Adrenal gland (tissue), 12 donors: ENCODE results near the gene ALPK1. TPM values are rescaled to one million over a fixed set of nuclear protein-coding genes. Genes with fewer than 3 reads are reported as not detected.

Experiments
- DNase-seq, 7 donors: peaks; one replicate each; pipeline ENCODE4 v3.0.0-alpha.2; 2019 to 2020
- H3K27ac ChIP-seq, 5 donors: fragments of 200-600 bp; sonication (generic) in 4 of 5; 1 replicate in 3 of 5; 2 replicates in 2 of 5; pipeline versions ENCODE4 v1.5.1 to v1.8.0; 2016 to 2020; ENCODE audit warnings: mild to moderate bottlenecking in 1 of 5
- H3K27me3 ChIP-seq: fragments of 200-600 bp; 2 replicates; pipeline ENCODE4 v1.8.0; 2021
- H3K36me3 ChIP-seq, 2 donors: fragments of 200-600 bp; replicated peaks in 1 of 2; 1 replicate in 1 of 2; 2 replicates in 1 of 2; pipeline versions ENCODE4 v1.5.1 to v1.8.0; 2018 to 2022
- H3K4me1 ChIP-seq, 2 donors: fragments of 200-600 bp; replicated peaks in 1 of 2; 1 replicate in 1 of 2; 2 replicates in 1 of 2; pipeline versions ENCODE4 v1.5.1 to v1.8.0; 2018 to 2021
- H3K4me3 ChIP-seq, 4 donors: fragments of 200-600 bp; sonication (generic) in 3 of 4; one replicate each; pipeline ENCODE4 v1.5.1; 2016 to 2018
- H3K9me3 ChIP-seq, 3 donors: fragments of 200-600 bp; sonication (generic) in 1 of 3; replicated peaks in 1 of 3; 1 replicate in 2 of 3; 2 replicates in 1 of 3; pipeline versions ENCODE4 v1.5.1 to v1.8.0; 2016 to 2021
- CTCF ChIP-seq, 6 experiments: fragments of 450-650 bp in 4 of 6; fragments of 200-600 bp in 2 of 6; sonication (generic) in 1 of 6; IDR thresholded peaks; 1 replicate in 5 of 6; 2 replicates in 1 of 6; pipeline versions ENCODE4 v1.5.1 to v1.8.0; 2016 to 2021; ENCODE audit warnings: antibody characterized with exemption in 6 of 6, mild to moderate bottlenecking in 2 of 6, moderate library complexity in 1 of 6
- POLR2A ChIP-seq, 2 donors: fragments of 450-650 bp; IDR thresholded peaks; one replicate each; pipeline ENCODE4 v1.6.1; 2017; ENCODE audit warnings: antibody characterized with exemption in 2 of 2, mild to moderate bottlenecking in 2 of 2, moderate library complexity in 1 of 2
- WGBS, 4 donors: extraction: QIAGEN DNeasy Blood & Tissue Kit in 2 of 4; methylation state at CpG; one replicate each; pipeline versions ENCODE4 v1.1.5 to v1.1.7; 2013 to 2017; 5-methylcytosine and 5-hydroxymethylcytosine counted together
- intact Hi-C, 2 donors: fragments of 100-400 bp; cut with DNase I; formaldehyde crosslinking; loops; one replicate each; pipeline versions ENCODE4 v1.14.1 to v1.15.0; 2022 to 2023
- polyA plus RNA-seq, 3 donors: library from polyadenylated mRNA; stranded (reverse); fragments of 200-250 nt in 2 of 3; fragments of 350-450 nt in 1 of 3; fragmentation: Illumina TruSeq in 1 of 3; extraction: RNeasy Lipid Tissue Mini Kit (QIAGEN cat#74804) in 1 of 3; gene quantifications; one replicate each; pipeline ENCODE4 v1.2.3, GENCODE V29; 2013 to 2014
- total RNA-seq, 9 donors: library from RNA; depleted of rRNA in 4 of 9; stranded (reverse); fragments of >200 nt in 4 of 9; fragments of 120-200 nt in 1 of 9; fragmentation: NEBNext Ultra II Directional in 1 of 9; extraction: Animal tissue kit (Norgen Biotek cat#: 25700) in 1 of 9; gene quantifications; one replicate each; pipeline versions ENCODE4 v1.1.0 to v1.2.4, GENCODE V29; 2013 to 2023
- donor health status: healthy with polysubstance abuse.
- donor health status: Bipolar disorder and iron deficiency.
- donor health status: DM: yes; HTN: yes; CAD: no.
- donor health status: DM: no; HTN: no; CAD: no.
- donor health status: DM: no; HTN: no; CAD: no.
- donor health status: DM: yes; HTN: yes; CAD: no.

Gene ALPK1
- total and polyA plus RNA-seq, 12 donors, result 6.0 to 50.4 (median 14.4) TPM

GRCh38 chr4:112253382-112254000 lies 43.7 kb upstream of the ALPK1 start:
- 49 to 76% (median 75%) methylated on average over 2 of the region's 2 CpGs for WGBS, 4 donors
- H3K27ac ChIP-seq, result no peak overlapping the region
- no peak for TF ChIP-seq POLR2A (IDR thresholded peaks at IDR 0.05)
- no peak for TF ChIP-seq CTCF (IDR thresholded peaks at IDR 0.05)
- no peak overlapping the region for H3K4me3 ChIP-seq
- DNase-seq, result no peak
- intact Hi-C loops, result no loop called here
- peaks cover 0 to 13% of the 10 kb centered on the region in 2 donors for H3K4me1 ChIP-seq
- H3K36me3 ChIP-seq, result no peaks in the 10 kb centered on the region
- H3K9me3 ChIP-seq, result no peaks in the 10 kb centered on the region
- H3K27me3 ChIP-seq, result no peaks in the 10 kb centered on the region

- intact Hi-C loops, result no loop called here
- Histone ChIP-seq H3K27ac (no peak overlapping the region), H3K4me1 (no peaks in the 10 kb centered on the region), H3K27me3 (no peaks in the 10 kb centered on the region), H3K9me3 (no peaks in the 10 kb centered on the region), H3K36me3 (no peaks in the 10 kb centered on the region), H3K4me3 (no peak overlapping the region)
- no peak for DNase-seq
- 93 to 97% (median 96%) methylated on average over 2 of the region's 2 CpGs for WGBS, 4 donors
- no peak for TF ChIP-seq CTCF (IDR thresholded peaks at IDR 0.05)
- no peak for TF ChIP-seq POLR2A (IDR thresholded peaks at IDR 0.05)
Observed at GRCh38 chr4:112257098-112257497, 40.1 kb upstream of the ALPK1 start.

- TF ChIP-seq CTCF (IDR thresholded peaks at IDR 0.05), result peak; percentile 31 to 57 (median 46)
- no peak for TF ChIP-seq POLR2A (IDR thresholded peaks at IDR 0.05)
- H3K4me1 ChIP-seq, result peaks cover 0 to 5% of the 10 kb centered on the region in 2 donors
- H3K9me3 ChIP-seq, result no peaks in the 10 kb centered on the region
- no peaks in the 10 kb centered on the region for H3K36me3 ChIP-seq
- intact Hi-C loops, result no loop called here
- no peak for DNase-seq
- no peak overlapping the region for H3K4me3 ChIP-seq
- no peak overlapping the region for H3K27ac ChIP-seq
- WGBS, 4 donors, result 59 to 71% (median 64%) methylated on average over 2 of the region's 2 CpGs
- H3K27me3 ChIP-seq, result no peaks in the 10 kb centered on the region
Observed at GRCh38 chr4:112266823-112267222, 30.3 kb upstream of the ALPK1 start.

GRCh38 chr4:112270051-112270450 lies 27.1 kb upstream of the ALPK1 start:
- Histone ChIP-seq H3K27ac (no peak overlapping the region), H3K4me3 (no peak overlapping the region), H3K36me3 (no peaks in the 10 kb centered on the region), H3K4me1 (peaks cover 0 to 5% of the 10 kb centered on the region in 2 donors), H3K9me3 (no peaks in the 10 kb centered on the region), H3K27me3 (no peaks in the 10 kb centered on the region)
- TF ChIP-seq POLR2A (IDR thresholded peaks at IDR 0.05) (no peak), CTCF (IDR thresholded peaks at IDR 0.05) (no peak)
- 80 to 91% (median 88%) methylated on average over 1 of the region's 1 CpG for WGBS, 4 donors
- no peak for DNase-seq
- intact Hi-C loops, result no loop called here
